ENCODE data around the gene POLL.

DNA sequence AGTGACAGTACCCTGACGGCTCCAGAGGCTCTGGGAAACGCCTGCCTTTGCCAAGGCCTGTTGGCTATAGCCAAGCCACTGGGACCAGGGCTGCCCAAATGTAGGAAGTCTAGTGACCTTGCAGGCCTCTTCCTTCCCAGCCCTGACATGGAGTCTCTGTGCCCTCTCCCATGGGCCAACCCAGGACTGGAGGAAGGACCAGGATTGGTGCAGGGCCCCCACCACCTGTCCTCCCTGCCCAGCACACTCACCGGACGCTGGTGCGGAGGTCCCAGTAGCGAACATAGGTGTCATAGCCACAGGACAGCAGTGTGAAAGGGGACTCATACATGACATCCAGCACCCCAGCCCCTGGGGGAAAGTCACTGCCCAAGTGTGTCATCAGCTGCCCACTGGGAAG, 24.0 kb upstream of the POLL start:
- TF ChIP-seq POLR2A (IDR thresholded peaks at IDR 0.05) (no peak), POLR2AphosphoS5 (IDR thresholded peaks at IDR 0.05) (no peak)
- TF ChIP-seq, protein P1, sequence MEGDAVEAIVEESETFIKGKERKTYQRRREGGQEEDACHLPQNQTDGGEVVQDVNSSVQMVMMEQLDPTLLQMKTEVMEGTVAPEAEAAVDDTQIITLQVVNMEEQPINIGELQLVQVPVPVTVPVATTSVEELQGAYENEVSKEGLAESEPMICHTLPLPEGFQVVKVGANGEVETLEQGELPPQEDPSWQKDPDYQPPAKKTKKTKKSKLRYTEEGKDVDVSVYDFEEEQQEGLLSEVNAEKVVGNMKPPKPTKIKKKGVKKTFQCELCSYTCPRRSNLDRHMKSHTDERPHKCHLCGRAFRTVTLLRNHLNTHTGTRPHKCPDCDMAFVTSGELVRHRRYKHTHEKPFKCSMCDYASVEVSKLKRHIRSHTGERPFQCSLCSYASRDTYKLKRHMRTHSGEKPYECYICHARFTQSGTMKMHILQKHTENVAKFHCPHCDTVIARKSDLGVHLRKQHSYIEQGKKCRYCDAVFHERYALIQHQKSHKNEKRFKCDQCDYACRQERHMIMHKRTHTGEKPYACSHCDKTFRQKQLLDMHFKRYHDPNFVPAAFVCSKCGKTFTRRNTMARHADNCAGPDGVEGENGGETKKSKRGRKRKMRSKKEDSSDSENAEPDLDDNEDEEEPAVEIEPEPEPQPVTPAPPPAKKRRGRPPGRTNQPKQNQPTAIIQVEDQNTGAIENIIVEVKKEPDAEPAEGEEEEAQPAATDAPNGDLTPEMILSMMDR (IDR thresholded peaks at IDR 0.05), result no peak
